ENCODE data around the gene RAB40A. TPM values are rescaled to one million over a fixed set of nuclear protein-coding genes. Genes with fewer than 3 reads are reported as not detected.
A peak's percentile ranks its signal among the peaks of the same experiment; 100 is the strongest.
"Not testable (repeated sequence)": the region's sequence is repeated elsewhere in the genome, so short reads cannot be mapped to it uniquely, and the experiment has no call there.

The RAB40A gene
- total and polyA plus RNA-seq, 4 experiments from 2014 or later: 0.11 TPM; not detected in 3

GRCh38 chrX:103503853-103504207, 15.5 kb downstream of the RAB40A start:
- H3K27ac Mint-ChIP-seq: no peak overlapping the region
- Histone ChIP-seq H3K9me3 (ENCODE audit: control insufficient read depth in 1 of 2, low read length in 2 of 2) (no peaks in the 10 kb centered on the region), H3K27ac (ENCODE audit: low read depth, low read length) (no peak overlapping the region), H3K27me3 (ENCODE audit: insufficient read depth, low read length) (no peaks in the 10 kb centered on the region), H3K4me1 (ENCODE audit: insufficient read depth, low read length) (no peaks in the 10 kb centered on the region), H3K4me3 (ENCODE audit: low read length in 2 of 2) (no peak overlapping the region), H3K36me3 (ENCODE audit: insufficient read depth, low read length) (no peaks in the 10 kb centered on the region)
- intact Hi-C loops (cut with micrococcal nuclease): no loop called here
- H3K9me3 Mint-ChIP-seq: no peaks in the 10 kb centered on the region
- CTCF ChIA-PET (ENCODE audit: partially characterized antibody): no interaction called here
- H3K4me1 Mint-ChIP-seq: no peaks in the 10 kb centered on the region
- POLR2A ChIA-PET (ENCODE audit: partially characterized antibody): no interaction called here
- DNase-seq: no peak
- H3K4me3 Mint-ChIP-seq: no peak overlapping the region
- H3K36me3 Mint-ChIP-seq: no peaks in the 10 kb centered on the region
- no peaks in the 10 kb centered on the region for H3K27me3 Mint-ChIP-seq

- H3K4me1 Mint-ChIP-seq: no peaks in the 10 kb centered on the region
- Histone ChIP-seq H3K27ac (ENCODE audit: low read depth, low read length) (no peak overlapping the region), H3K36me3 (ENCODE audit: insufficient read depth, low read length) (no peaks in the 10 kb centered on the region), H3K27me3 (ENCODE audit: insufficient read depth, low read length) (no peaks in the 10 kb centered on the region), H3K4me1 (ENCODE audit: insufficient read depth, low read length) (no peaks in the 10 kb centered on the region), H3K4me3 (ENCODE audit: low read length in 2 of 2) (no peak overlapping the region), H3K9me3 (ENCODE audit: control insufficient read depth in 1 of 2, low read length in 2 of 2) (no peaks in the 10 kb centered on the region)
- no peak overlapping the region for H3K4me3 Mint-ChIP-seq
- H3K36me3 Mint-ChIP-seq: no peaks in the 10 kb centered on the region
- ChIA-PET CTCF (ENCODE audit: partially characterized antibody) (interaction anchor here (0.8 kb wide), 1 partner anchor 13 kb away, joined by 3 read pairs; no protein-coding TSS in a partner anchor), POLR2A (ENCODE audit: partially characterized antibody) (no interaction called here)
- no peaks in the 10 kb centered on the region for H3K9me3 Mint-ChIP-seq
- intact Hi-C loops (cut with micrococcal nuclease): no loop called here
- no peak for DNase-seq
- no peak overlapping the region for H3K27ac Mint-ChIP-seq
- H3K27me3 Mint-ChIP-seq: no peaks in the 10 kb centered on the region
Measured at GRCh38 chrX:103503163-103503852, 16.0 kb downstream of the RAB40A start.

GRCh38 chrX:103498786-103499185, 20.5 kb downstream of the RAB40A start:
- CTCF ChIA-PET (ENCODE audit: partially characterized antibody): no interaction called here
- no peak overlapping the region for H3K27ac Mint-ChIP-seq
- intact Hi-C loops (cut with micrococcal nuclease): no loop called here

GRCh38 chrX:103495786-103496185, 23.5 kb downstream of the RAB40A start:
- H3K27ac Mint-ChIP-seq: no peak overlapping the region
- H3K4me1 ChIP-seq (ENCODE audit: insufficient read depth, low read length): no peaks in the 10 kb centered on the region
- no peaks in the 10 kb centered on the region for H3K9me3 ChIP-seq (ENCODE audit: control insufficient read depth in 1 of 2, low read length in 2 of 2)
- H3K4me1 Mint-ChIP-seq: no peaks in the 10 kb centered on the region
- no peak overlapping the region for H3K4me3 ChIP-seq (ENCODE audit: low read length in 2 of 2)
- ChIA-PET CTCF (ENCODE audit: partially characterized antibody) (no interaction called here), POLR2A (ENCODE audit: partially characterized antibody) (no interaction called here)
- H3K27me3 Mint-ChIP-seq: peaks cover 0 to 2% of the 10 kb centered on the region in 2 donors
- H3K36me3 Mint-ChIP-seq: no peaks in the 10 kb centered on the region
- DNase-seq: no peak
- H3K4me3 Mint-ChIP-seq: no peak overlapping the region
- no peaks in the 10 kb centered on the region for H3K27me3 ChIP-seq (ENCODE audit: insufficient read depth, low read length)
- H3K27ac ChIP-seq (ENCODE audit: low read depth, low read length): no peak overlapping the region
- H3K9me3 Mint-ChIP-seq: peaks cover 0 to 1% (median 0%) of the 10 kb centered on the region in 8 donors
- intact Hi-C loops (cut with micrococcal nuclease): no loop called here
- H3K36me3 ChIP-seq (ENCODE audit: insufficient read depth, low read length): no peaks in the 10 kb centered on the region

More at GRCh38 chrX:103498786-103499185, 20.5 kb downstream of the RAB40A start:
- H3K4me3 ChIP-seq (ENCODE audit: low read length in 2 of 2): no peak overlapping the region
- Mint-ChIP-seq H3K36me3 (no peaks in the 10 kb centered on the region), H3K27me3 (peaks cover 0 to 2% of the 10 kb centered on the region in 2 donors), H3K4me3 (no peak overlapping the region), H3K4me1 (no peaks in the 10 kb centered on the region), H3K9me3 (peaks cover 0 to 1% (median 0%) of the 10 kb centered on the region in 8 donors)
- H3K4me1 ChIP-seq (ENCODE audit: insufficient read depth, low read length): no peaks in the 10 kb centered on the region
- H3K9me3 ChIP-seq (ENCODE audit: control insufficient read depth in 1 of 2, low read length in 2 of 2): no peaks in the 10 kb centered on the region
- POLR2A ChIA-PET (ENCODE audit: partially characterized antibody): no interaction called here
- no peaks in the 10 kb centered on the region for H3K27me3 ChIP-seq (ENCODE audit: insufficient read depth, low read length)
- no peak for DNase-seq
- no peaks in the 10 kb centered on the region for H3K36me3 ChIP-seq (ENCODE audit: insufficient read depth, low read length)
- H3K27ac ChIP-seq (ENCODE audit: low read depth, low read length): no peak overlapping the region

GRCh38 chrX:103493578-103493977, 25.7 kb downstream of the RAB40A start:
- H3K27ac Mint-ChIP-seq; H3K4me3 ChIP-seq (ENCODE audit: low read length in 2 of 2); H3K27ac ChIP-seq (ENCODE audit: low read depth, low read length); H3K9me3 Mint-ChIP-seq; H3K27me3 ChIP-seq (ENCODE audit: insufficient read depth, low read length); H3K4me1 Mint-ChIP-seq; DNase-seq; intact Hi-C loops (cut with micrococcal nuclease); POLR2A ChIA-PET (ENCODE audit: partially characterized antibody); H3K36me3 Mint-ChIP-seq; H3K36me3 ChIP-seq (ENCODE audit: insufficient read depth, low read length); H3K9me3 ChIP-seq (ENCODE audit: control insufficient read depth in 1 of 2, low read length in 2 of 2); H3K27me3 Mint-ChIP-seq; H3K4me3 Mint-ChIP-seq; CTCF ChIA-PET (ENCODE audit: partially characterized antibody); H3K4me1 ChIP-seq (ENCODE audit: insufficient read depth, low read length): not testable (repeated sequence)

GRCh38 chrX:103489733-103490132, 29.6 kb downstream of the RAB40A start:
- peak; percentile 33 to 42 (median 40) for DNase-seq
- H3K27me3 Mint-ChIP-seq; H3K4me3 Mint-ChIP-seq; H3K27ac Mint-ChIP-seq; H3K4me1 ChIP-seq (ENCODE audit: insufficient read depth, low read length); H3K36me3 ChIP-seq (ENCODE audit: insufficient read depth, low read length); H3K27ac ChIP-seq (ENCODE audit: low read depth, low read length); H3K4me1 Mint-ChIP-seq; H3K4me3 ChIP-seq (ENCODE audit: low read length in 2 of 2); H3K36me3 Mint-ChIP-seq; H3K27me3 ChIP-seq (ENCODE audit: insufficient read depth, low read length); H3K9me3 Mint-ChIP-seq; H3K9me3 ChIP-seq (ENCODE audit: control insufficient read depth in 1 of 2, low read length in 2 of 2): not testable (repeated sequence)
- intact Hi-C loops (cut with micrococcal nuclease): loop anchor here (1.0 to 2.0 kb wide), 4 partner anchors 25 to 538 kb away; no protein-coding TSS in a partner anchor
- POLR2A ChIA-PET (ENCODE audit: partially characterized antibody): interaction anchor here (1.0 kb wide), 1 partner anchor 25 kb away, joined by 3 read pairs; no protein-coding TSS in a partner anchor
- CTCF ChIA-PET (ENCODE audit: partially characterized antibody): interaction anchor here (0.6 to 2.8 kb wide), 27 partner anchors 9 to 542 kb away, joined by 3 to 27 read pairs (median 4); no protein-coding TSS in a partner anchor

GRCh38 chrX:103488794-103489193, 30.5 kb downstream of the RAB40A start:
- intact Hi-C loops (cut with micrococcal nuclease): loop anchor here (1.0 to 2.0 kb wide), 4 partner anchors 24 to 537 kb away; no protein-coding TSS in a partner anchor
- POLR2A ChIA-PET (ENCODE audit: partially characterized antibody): no interaction called here

More at GRCh38 chrX:103488794-103489193, 30.5 kb downstream of the RAB40A start:
- Mint-ChIP-seq H3K4me1 (peaks cover 0 to 7% (median 3%) of the 10 kb centered on the region in 4 donors), H3K4me3 (no peak overlapping the region), H3K9me3 (no peaks in the 10 kb centered on the region), H3K27ac (no peak overlapping the region), H3K27me3 (no peaks in the 10 kb centered on the region), H3K36me3 (no peaks in the 10 kb centered on the region)
- no peaks in the 10 kb centered on the region for H3K4me1 ChIP-seq (ENCODE audit: insufficient read depth, low read length)
- H3K27ac ChIP-seq (ENCODE audit: low read depth, low read length): no peak overlapping the region
- H3K4me3 ChIP-seq (ENCODE audit: low read length in 2 of 2): no peak overlapping the region
- no peak for DNase-seq
- CTCF ChIA-PET (ENCODE audit: partially characterized antibody): interaction anchor here (0.7 to 2.8 kb wide), 17 partner anchors 8 to 540 kb away, joined by 3 to 27 read pairs (median 6); no protein-coding TSS in a partner anchor
- H3K36me3 ChIP-seq (ENCODE audit: insufficient read depth, low read length): no peaks in the 10 kb centered on the region
- H3K9me3 ChIP-seq (ENCODE audit: control insufficient read depth in 1 of 2, low read length in 2 of 2): no peaks in the 10 kb centered on the region
- H3K27me3 ChIP-seq (ENCODE audit: insufficient read depth, low read length): no peaks in the 10 kb centered on the region

All from CD4-positive, alpha-beta memory T cell (primary cell).